H1 (cell line): ENCODE results near the gene DTD1. TPM values are rescaled to one million over a fixed set of nuclear protein-coding genes. Genes with fewer than 3 reads are reported as not detected.

Experiments used
- CBX8 ChIP-seq: fragments of 300-800, 300-1000 bp; sonication (generic); IDR thresholded peaks from 2 replicates; pipeline ENCODE4 v1.7.1; 2016; ENCODE audit warnings: low read depth, low read length, borderline replicate concordance
- NRF1 ChIP-seq: IDR thresholded peaks from 2 replicates; pipeline ENCODE4 v1.6.1; 2011; ENCODE audit warnings: mild to moderate bottlenecking, low read depth, low read length, improper control_type of control experiment
- SP2 ChIP-seq: IDR thresholded peaks from 2 replicates; pipeline ENCODE4 v1.6.1; 2012; ENCODE audit warnings: mild to moderate bottlenecking, low read length, inconsistent platforms
- SRF ChIP-seq: IDR thresholded peaks from 2 replicates; pipeline ENCODE4 v1.6.1; 2011; ENCODE audit warnings: mild to moderate bottlenecking, low read depth, low read length, moderate library complexity
- polyA plus RNA-seq, 7 experiments: library from polyadenylated mRNA; depleted of rRNA in 3 of 7; stranded (reverse) in 5 of 7; unstranded in 2 of 7; fragments of >200 nt in 5 of 7; fragments of 200-250 nt in 2 of 7; gene quantifications; 1 replicate in 5 of 7; 2 replicates in 1 of 7; 4 replicates in 1 of 7; pipeline versions ENCODE4 v1.2.1 to v1.2.3, GENCODE V29; 2011 to 2013; ENCODE audit warnings: missing spikeins in 2 of 7, mixed read lengths in 2 of 7
- total RNA-seq: library from RNA; stranded (reverse); fragmentation: NEBNext Ultra II Directional; extraction: Animal tissue kit (Norgen Biotek cat#: 25700); gene quantifications from 2 replicates; pipeline ENCODE4 v1.2.1, GENCODE V29; 2021
- TF ChIP-seq, protein P1 (sequence below): fragments of 300-600 bp; sonication (generic); IDR thresholded peaks from 2 replicates; pipeline ENCODE4 v1.7.1; 2012; ENCODE audit warnings: low read length, moderate library complexity, mild to moderate bottlenecking, inconsistent platforms; ENCODE audit not compliant: insufficient replicate concordance

Gene DTD1
- total and polyA plus RNA-seq, 2 of the 8 experiments (the other 6 are each of a cell fraction or from before 2014, with no cell fraction given), result 49.7 to 66.6 TPM

DNA sequence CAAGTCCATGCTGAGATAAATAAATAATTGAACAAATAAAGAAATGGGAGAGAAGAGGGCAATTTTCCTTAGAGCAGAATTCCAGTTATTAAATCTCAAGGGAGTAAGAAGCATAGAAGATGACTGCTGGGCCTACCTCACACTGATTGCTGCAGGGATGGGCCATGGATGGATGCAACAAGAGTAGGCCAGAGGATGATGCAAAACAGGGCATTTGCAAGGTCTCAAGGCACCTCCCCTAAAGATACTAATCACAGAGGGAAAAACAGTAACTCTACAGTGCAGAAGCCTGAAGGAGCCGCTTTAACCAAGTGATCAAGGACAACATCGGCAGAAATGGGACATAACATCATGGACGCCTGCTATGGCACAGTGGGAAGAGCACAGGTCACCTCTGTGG, 224.1 kb downstream of the DTD1 start (continued):
- TF ChIP-seq SRF, result no peak
- no peak for TF ChIP-seq NRF1
- TF ChIP-seq CBX8, result no peak
- no peak for TF ChIP-seq SP2
- TF ChIP-seq, protein P1, sequence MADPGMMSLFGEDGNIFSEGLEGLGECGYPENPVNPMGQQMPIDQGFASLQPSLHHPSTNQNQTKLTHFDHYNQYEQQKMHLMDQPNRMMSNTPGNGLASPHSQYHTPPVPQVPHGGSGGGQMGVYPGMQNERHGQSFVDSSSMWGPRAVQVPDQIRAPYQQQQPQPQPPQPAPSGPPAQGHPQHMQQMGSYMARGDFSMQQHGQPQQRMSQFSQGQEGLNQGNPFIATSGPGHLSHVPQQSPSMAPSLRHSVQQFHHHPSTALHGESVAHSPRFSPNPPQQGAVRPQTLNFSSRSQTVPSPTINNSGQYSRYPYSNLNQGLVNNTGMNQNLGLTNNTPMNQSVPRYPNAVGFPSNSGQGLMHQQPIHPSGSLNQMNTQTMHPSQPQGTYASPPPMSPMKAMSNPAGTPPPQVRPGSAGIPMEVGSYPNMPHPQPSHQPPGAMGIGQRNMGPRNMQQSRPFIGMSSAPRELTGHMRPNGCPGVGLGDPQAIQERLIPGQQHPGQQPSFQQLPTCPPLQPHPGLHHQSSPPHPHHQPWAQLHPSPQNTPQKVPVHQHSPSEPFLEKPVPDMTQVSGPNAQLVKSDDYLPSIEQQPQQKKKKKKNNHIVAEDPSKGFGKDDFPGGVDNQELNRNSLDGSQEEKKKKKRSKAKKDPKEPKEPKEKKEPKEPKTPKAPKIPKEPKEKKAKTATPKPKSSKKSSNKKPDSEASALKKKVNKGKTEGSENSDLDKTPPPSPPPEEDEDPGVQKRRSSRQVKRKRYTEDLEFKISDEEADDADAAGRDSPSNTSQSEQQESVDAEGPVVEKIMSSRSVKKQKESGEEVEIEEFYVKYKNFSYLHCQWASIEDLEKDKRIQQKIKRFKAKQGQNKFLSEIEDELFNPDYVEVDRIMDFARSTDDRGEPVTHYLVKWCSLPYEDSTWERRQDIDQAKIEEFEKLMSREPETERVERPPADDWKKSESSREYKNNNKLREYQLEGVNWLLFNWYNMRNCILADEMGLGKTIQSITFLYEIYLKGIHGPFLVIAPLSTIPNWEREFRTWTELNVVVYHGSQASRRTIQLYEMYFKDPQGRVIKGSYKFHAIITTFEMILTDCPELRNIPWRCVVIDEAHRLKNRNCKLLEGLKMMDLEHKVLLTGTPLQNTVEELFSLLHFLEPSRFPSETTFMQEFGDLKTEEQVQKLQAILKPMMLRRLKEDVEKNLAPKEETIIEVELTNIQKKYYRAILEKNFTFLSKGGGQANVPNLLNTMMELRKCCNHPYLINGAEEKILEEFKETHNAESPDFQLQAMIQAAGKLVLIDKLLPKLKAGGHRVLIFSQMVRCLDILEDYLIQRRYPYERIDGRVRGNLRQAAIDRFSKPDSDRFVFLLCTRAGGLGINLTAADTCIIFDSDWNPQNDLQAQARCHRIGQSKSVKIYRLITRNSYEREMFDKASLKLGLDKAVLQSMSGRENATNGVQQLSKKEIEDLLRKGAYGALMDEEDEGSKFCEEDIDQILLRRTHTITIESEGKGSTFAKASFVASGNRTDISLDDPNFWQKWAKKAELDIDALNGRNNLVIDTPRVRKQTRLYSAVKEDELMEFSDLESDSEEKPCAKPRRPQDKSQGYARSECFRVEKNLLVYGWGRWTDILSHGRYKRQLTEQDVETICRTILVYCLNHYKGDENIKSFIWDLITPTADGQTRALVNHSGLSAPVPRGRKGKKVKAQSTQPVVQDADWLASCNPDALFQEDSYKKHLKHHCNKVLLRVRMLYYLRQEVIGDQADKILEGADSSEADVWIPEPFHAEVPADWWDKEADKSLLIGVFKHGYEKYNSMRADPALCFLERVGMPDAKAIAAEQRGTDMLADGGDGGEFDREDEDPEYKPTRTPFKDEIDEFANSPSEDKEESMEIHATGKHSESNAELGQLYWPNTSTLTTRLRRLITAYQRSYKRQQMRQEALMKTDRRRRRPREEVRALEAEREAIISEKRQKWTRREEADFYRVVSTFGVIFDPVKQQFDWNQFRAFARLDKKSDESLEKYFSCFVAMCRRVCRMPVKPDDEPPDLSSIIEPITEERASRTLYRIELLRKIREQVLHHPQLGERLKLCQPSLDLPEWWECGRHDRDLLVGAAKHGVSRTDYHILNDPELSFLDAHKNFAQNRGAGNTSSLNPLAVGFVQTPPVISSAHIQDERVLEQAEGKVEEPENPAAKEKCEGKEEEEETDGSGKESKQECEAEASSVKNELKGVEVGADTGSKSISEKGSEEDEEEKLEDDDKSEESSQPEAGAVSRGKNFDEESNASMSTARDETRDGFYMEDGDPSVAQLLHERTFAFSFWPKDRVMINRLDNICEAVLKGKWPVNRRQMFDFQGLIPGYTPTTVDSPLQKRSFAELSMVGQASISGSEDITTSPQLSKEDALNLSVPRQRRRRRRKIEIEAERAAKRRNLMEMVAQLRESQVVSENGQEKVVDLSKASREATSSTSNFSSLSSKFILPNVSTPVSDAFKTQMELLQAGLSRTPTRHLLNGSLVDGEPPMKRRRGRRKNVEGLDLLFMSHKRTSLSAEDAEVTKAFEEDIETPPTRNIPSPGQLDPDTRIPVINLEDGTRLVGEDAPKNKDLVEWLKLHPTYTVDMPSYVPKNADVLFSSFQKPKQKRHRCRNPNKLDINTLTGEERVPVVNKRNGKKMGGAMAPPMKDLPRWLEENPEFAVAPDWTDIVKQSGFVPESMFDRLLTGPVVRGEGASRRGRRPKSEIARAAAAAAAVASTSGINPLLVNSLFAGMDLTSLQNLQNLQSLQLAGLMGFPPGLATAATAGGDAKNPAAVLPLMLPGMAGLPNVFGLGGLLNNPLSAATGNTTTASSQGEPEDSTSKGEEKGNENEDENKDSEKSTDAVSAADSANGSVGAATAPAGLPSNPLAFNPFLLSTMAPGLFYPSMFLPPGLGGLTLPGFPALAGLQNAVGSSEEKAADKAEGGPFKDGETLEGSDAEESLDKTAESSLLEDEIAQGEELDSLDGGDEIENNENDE, result no peak
